Measurements from ENCODE around the gene SDK2.

SDK2 gene

DNA sequence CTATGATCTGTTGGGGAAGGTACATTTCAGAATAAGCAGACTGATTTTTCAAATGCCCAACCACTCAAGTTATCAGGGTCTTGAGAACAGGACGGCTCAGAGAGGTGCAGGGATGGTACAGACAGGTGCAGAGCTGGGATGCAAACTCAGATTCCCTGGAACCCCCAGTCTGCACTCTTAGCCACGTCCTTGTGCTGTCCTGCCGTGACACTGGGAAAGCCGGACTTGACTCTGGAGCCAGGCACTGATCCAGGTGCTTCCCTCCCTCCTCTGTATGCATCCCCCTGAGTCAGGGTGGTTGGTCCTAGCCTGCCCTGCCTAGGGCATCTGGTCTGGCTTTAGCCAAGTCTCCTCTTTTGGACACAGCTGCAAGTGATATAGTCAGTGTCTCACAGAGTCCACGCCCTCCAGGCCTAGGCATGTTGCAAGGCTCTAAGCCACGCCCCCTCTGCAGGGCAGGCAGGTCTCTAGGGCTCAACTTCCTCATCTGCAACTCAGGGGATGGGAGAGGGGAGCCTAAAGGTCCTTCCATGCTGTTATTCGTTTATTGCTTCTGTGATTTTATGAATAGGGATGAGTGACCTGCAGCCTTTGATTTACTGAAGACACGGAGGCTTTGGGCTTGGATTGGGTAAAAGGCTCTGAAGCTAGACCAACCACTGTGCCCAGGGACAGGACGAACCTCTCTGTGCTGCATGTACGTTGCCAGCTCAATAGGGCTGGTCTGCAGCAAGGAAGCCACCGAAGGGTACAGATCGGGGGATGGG lies 97.3 kb downstream of the SDK2 start:
- peak; percentile 43 for DNase-seq (ENCODE audit: low read depth)
- TF ChIP-seq, protein P1, sequence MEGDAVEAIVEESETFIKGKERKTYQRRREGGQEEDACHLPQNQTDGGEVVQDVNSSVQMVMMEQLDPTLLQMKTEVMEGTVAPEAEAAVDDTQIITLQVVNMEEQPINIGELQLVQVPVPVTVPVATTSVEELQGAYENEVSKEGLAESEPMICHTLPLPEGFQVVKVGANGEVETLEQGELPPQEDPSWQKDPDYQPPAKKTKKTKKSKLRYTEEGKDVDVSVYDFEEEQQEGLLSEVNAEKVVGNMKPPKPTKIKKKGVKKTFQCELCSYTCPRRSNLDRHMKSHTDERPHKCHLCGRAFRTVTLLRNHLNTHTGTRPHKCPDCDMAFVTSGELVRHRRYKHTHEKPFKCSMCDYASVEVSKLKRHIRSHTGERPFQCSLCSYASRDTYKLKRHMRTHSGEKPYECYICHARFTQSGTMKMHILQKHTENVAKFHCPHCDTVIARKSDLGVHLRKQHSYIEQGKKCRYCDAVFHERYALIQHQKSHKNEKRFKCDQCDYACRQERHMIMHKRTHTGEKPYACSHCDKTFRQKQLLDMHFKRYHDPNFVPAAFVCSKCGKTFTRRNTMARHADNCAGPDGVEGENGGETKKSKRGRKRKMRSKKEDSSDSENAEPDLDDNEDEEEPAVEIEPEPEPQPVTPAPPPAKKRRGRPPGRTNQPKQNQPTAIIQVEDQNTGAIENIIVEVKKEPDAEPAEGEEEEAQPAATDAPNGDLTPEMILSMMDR (conservative IDR thresholded peaks at IDR 0.05; ENCODE audit: low read length), result no peak
- no peak overlapping the region for H3K4me3 ChIP-seq (ENCODE audit: low read length)

DNA sequence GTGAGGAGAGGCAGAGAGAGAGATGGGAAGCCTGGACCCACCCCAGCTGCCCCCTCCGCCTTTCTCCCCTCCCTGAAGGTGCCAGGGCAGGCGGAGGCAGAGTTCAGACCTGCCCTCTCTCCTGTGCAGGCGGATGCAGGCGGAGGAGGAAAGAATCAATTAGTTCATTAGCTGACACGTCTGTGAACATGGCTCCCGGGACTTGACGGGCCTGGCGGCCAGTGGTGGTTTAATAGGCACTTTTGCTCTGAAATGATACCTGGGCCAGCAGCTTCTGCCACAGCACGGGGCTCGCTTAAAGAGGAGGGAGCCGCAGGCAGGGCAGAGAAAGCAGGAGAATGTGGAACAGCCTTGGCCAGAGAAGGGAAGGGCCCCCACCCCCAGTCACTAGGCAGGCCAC lies 98.1 kb downstream of the SDK2 start:
- DNase-seq (ENCODE audit: low read depth), result no peak
- TF ChIP-seq, protein P1 (conservative IDR thresholded peaks at IDR 0.05; ENCODE audit: low read length), result no peak

DNA sequence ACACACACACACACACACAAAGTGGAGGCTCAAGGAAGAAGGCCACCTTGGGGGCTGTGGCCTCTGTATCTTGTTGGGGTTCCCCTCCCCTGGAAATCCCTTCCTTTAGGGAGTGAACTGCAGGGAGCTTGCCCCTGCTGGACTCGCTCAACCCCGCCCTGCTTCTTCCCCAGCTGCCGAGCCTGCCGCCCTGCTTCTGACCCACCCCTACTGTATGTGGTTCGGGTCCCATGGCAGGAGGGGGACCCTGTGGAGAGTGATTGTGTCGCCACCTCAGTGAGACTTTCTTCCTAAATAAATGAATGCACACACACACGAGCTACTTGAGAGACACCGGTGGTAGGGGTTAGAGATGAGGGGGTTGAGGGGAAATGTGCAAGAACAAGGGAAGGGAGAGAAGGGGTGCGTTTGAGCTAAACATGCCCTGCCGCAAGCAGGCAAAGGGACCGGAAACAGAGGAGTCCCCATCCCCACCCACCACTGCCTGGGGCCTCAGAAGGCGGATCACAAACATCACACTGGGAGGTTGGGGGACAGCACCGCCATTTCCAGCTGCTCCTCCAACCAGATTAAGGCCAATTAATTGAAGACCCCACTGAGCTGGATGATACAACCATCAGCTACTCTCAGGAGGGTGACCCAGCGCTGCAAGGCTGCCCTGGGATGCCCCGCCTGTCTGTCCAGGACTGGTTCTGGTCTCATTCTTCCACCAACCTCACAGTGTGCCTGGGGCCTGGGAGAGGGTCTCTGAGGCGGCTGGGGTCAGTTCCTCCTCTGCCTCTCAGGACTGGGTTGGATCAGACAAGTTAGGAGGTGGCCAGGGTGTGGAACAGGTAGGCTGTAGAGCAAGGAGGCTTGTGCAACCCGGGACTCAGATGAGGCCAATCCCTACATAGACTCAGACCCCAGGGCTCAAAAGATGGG lies 98.9 kb downstream of the SDK2 start:
- no peak overlapping the region for H3K4me3 ChIP-seq (ENCODE audit: low read length)
- no peak for DNase-seq (ENCODE audit: low read depth)
- TF ChIP-seq, protein P1 (conservative IDR thresholded peaks at IDR 0.05; ENCODE audit: low read length), result no peak

More for the DNA sequence above, 98.1 kb downstream of the SDK2 start:
- no peak overlapping the region for H3K4me3 ChIP-seq (ENCODE audit: low read length)

DNA sequence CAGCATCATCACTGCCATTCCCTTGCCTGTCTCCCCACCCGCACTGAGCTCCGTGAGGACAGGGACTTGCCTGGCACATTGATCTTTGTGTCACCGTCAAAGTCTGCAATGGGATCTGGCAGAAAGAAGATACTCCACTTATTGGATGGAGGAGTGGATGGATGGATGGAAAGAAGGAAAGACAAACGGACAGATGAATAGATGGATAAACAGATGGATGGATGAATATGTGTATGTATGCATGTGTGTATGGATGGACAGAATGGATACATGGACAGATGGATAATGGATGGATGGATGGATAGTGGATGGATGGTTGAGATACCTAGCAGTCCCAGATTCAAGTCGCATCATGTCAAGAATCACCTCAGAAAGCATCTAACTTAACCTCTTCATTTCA lies 99.9 kb downstream of the SDK2 start:
- no peak for DNase-seq (ENCODE audit: low read depth)
- TF ChIP-seq, protein P1 (conservative IDR thresholded peaks at IDR 0.05; ENCODE audit: low read length), result no peak
- H3K4me3 ChIP-seq (ENCODE audit: low read length), result no peak overlapping the region

DNA sequence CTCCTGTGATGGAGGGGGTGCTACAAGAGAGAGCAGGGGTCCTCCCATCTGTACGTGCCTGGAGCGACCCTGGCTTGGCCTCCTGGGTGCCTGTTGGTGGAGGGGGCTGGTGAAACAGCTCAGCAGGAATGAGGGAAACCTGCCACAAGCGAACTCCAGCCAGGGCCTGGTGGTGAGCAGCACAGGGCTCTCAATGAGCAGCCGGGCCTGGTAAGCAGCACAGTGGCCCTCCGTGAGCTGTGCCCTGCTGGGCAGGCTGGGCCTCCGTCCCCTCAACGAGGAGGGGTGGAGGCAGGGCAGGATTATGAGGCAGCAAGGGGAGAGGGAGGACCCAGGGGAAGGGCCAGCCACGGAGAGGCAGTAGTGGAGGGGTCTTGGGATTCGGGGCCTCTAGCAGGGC lies 101.9 kb downstream of the SDK2 start:
- TF ChIP-seq, protein P1 (conservative IDR thresholded peaks at IDR 0.05; ENCODE audit: low read length), result no peak
- H3K4me3 ChIP-seq (ENCODE audit: low read length), result no peak overlapping the region
- no peak for DNase-seq (ENCODE audit: low read depth)

DNA sequence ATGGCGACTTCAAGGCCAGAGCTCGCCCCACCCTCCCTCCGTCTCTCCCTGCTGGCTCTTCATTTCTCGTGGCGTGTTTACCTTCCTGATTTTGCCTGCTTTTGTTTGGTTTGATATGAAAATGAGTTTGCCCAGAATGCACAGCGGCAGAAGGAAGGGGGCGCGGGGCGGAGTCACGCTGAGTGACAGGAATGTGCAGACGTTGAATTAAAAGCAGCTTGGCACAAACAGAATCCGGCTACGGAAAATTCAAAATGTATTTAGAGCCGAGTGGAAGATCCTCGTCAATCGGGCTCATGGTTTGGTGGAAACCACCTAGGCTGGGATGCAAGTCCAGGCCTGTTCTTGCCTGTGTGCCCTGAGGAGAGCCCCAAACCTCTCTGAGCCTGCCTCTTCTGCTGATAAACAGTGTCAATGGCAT lies 102.7 kb downstream of the SDK2 start:
- no peak for DNase-seq (ENCODE audit: low read depth)
- H3K4me3 ChIP-seq (ENCODE audit: low read length), result no peak overlapping the region
- TF ChIP-seq, protein P1 (conservative IDR thresholded peaks at IDR 0.05; ENCODE audit: low read length), result no peak
